GM10847 (cell line): ENCODE measurements around the gene CYSLTR1.

ENCODE experiments used
- POLR2A ChIP-seq: IDR thresholded peaks from 2 replicates; pipeline ENCODE4 v1.6.1; 2011; ENCODE audit not compliant: insufficient read length; ENCODE audit errors: extremely low read depth

CYSLTR1 gene

GRCh38 chrX:78313526-78313925, 13.9 kb downstream of the CYSLTR1 start:
- no peak for TF ChIP-seq POLR2A

- TF ChIP-seq POLR2A, result no peak
Observed at GRCh38 chrX:78307665-78308064, 19.7 kb downstream of the CYSLTR1 start.

GRCh38 chrX:78303086-78303485, 24.3 kb downstream of the CYSLTR1 start:
- no peak for TF ChIP-seq POLR2A

- no peak for TF ChIP-seq POLR2A
Observed at GRCh38 chrX:78283511-78283910, 43.9 kb downstream of the CYSLTR1 start.

- no peak for TF ChIP-seq POLR2A
Observed at GRCh38 chrX:78237127-78237526, 90.3 kb downstream of the CYSLTR1 start.
